SK-MEL-5 (cell line): Measurements from ENCODE around the gene OR13C9. TPM values are rescaled to one million over a fixed set of nuclear protein-coding genes. Genes with fewer than 3 reads are reported as not detected.

ENCODE experiments used
- DNase-seq: peaks from one replicate; pipeline ENCODE4 v3.0.0-alpha.2; 2016; ENCODE audit warnings: low read depth, low spot score
- in situ Hi-C: cut with HindIII; loops from 2 replicates; pipeline ENCODE4 v1.10.0; 2016; ENCODE audit warnings: low sequenced_read_pairs, high pct_unique_total_duplicates, low pct_unique_long_range_greater_than_20kb
- total RNA-seq: library from RNA; depleted of rRNA; stranded (reverse); fragments of >200 nt; shearing (Covaris generic); gene quantifications from 2 replicates; pipeline ENCODE4 v1.2.3, GENCODE V29; 2014; rRNA removed

The OR13C9 gene
- total RNA-seq, 1 experiment from 2014 or later: not detected

- in situ Hi-C loops: no loop called here
Measured at GRCh38 chr9:104572612-104573011, 45.4 kb downstream of the OR13C9 start.

GRCh38 chr9:104568868-104569267 lies 49.1 kb downstream of the OR13C9 start, which contains the start of gene OR13C8:
OR13C8 (plus strand) TSS chr9:104569168; CDS start chr9:104569168, 0 bp downstream.
- no peak for DNase-seq
- in situ Hi-C loops: no loop called here

More at GRCh38 chr9:104572612-104573011, 45.4 kb downstream of the OR13C9 start:
- no peak for DNase-seq

Other genes with a start within 250 kb of the OR13C9 start
- not detected in 2 replicates for gene OR13F1, start 113.9 kb downstream of the OR13C9 start, total RNA-seq
- gene OR13C4, start 91.0 kb downstream of the OR13C9 start, total RNA-seq: not detected in 2 replicates
- gene OR13C3, start 81.3 kb downstream of the OR13C9 start, total RNA-seq: not detected in 2 replicates
- gene OR13C8, start 49.0 kb downstream of the OR13C9 start, total RNA-seq: not detected in 2 replicates
- not detected in 2 replicates for gene OR13C5, start 18.8 kb downstream of the OR13C9 start, total RNA-seq
- gene OR13C2, start 12.6 kb downstream of the OR13C9 start, total RNA-seq: not detected in 2 replicates
- not detected in 2 replicates for gene OR13D1, start 76.3 kb upstream of the OR13C9 start, total RNA-seq
- gene NIPSNAP3A, start 129.5 kb upstream of the OR13C9 start, total RNA-seq: 16.0 and 17.9 TPM in 2 replicates
- 0.69 and 1.3 TPM in 2 replicates for gene NIPSNAP3B, start 145.9 kb upstream of the OR13C9 start, total RNA-seq